PC-3 (cell line): Measurements from ENCODE around the gene CPEB2.

Experiments
- EZH2phosphoT487 ChIP-seq: fragments of 300-600 bp; sonication (generic); IDR thresholded peaks from 2 replicates; pipeline ENCODE4 v1.6.1; 2018; ENCODE audit warnings: mild to moderate bottlenecking, antibody characterized with exemption, low read length, borderline replicate concordance
- TF ChIP-seq, protein P1 (sequence below): fragments of 300-600 bp; sonication (generic); conservative IDR thresholded peaks from 2 replicates; pipeline ENCODE4 v1.5.1; 2017; ENCODE audit warnings: antibody characterized with exemption, low read depth, mild to moderate bottlenecking, low read length

GRCh38 chr4:15104825-15105224 lies 102.5 kb downstream of the CPEB2 start:
- TF ChIP-seq EZH2phosphoT487 = no peak
- TF ChIP-seq, protein P1, sequence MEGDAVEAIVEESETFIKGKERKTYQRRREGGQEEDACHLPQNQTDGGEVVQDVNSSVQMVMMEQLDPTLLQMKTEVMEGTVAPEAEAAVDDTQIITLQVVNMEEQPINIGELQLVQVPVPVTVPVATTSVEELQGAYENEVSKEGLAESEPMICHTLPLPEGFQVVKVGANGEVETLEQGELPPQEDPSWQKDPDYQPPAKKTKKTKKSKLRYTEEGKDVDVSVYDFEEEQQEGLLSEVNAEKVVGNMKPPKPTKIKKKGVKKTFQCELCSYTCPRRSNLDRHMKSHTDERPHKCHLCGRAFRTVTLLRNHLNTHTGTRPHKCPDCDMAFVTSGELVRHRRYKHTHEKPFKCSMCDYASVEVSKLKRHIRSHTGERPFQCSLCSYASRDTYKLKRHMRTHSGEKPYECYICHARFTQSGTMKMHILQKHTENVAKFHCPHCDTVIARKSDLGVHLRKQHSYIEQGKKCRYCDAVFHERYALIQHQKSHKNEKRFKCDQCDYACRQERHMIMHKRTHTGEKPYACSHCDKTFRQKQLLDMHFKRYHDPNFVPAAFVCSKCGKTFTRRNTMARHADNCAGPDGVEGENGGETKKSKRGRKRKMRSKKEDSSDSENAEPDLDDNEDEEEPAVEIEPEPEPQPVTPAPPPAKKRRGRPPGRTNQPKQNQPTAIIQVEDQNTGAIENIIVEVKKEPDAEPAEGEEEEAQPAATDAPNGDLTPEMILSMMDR = no peak
